ENCODE results near the gene VEZF1. TPM values are rescaled to one million over a fixed set of nuclear protein-coding genes. Genes with fewer than 3 reads are reported as not detected.

The VEZF1 gene
- total RNA-seq, 1 experiment from 2014 or later: 77.7 TPM

DNA sequence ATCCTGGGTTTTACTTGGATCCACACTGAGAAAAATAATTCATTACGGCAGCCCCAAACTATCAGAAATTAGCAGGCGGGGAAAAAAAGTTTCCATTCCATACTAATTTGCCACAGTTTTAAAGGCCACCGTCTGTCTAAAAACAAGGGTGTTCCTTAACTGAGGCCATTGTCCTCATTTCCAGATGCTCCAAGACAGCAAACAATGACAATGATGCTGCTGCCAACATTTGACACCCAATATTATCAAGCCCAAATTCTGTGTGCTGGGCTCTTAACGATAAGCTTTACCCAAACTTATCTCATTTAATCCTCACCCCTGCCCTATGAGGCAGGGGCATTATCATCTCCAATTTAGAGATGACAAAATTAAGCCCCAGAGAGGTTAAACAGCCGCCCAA, 59.1 kb downstream of the VEZF1 start:
- H3K4me3 ChIP-seq (ENCODE audit: low read depth, low read length, poor library complexity, severe bottlenecking): no peak overlapping the region
- intact Hi-C loops (cut with micrococcal nuclease; ENCODE audit: unreplicated experiment): loop anchor here (2.0 kb wide), 1 partner anchor 20 kb away; no protein-coding TSS in a partner anchor
- no peaks in the 10 kb centered on the region for H3K9me3 ChIP-seq (ENCODE audit: low read depth, low read length, poor library complexity, severe bottlenecking)
- ChIA-PET POLR2A (ENCODE audit: low non-redundant PET) (no interaction called here), CTCF (no interaction called here)
- no TSS peak for BruUV-seq (replicated peaks)
- H3K27ac ChIP-seq (ENCODE audit: low read depth, low read length, poor library complexity, severe bottlenecking): no peak overlapping the region
- TF ChIP-seq EZH2 (IDR thresholded peaks at IDR 0.05; ENCODE audit: borderline replicate concordance, low read depth, low read length, poor library complexity, severe bottlenecking): no peak
- TF ChIP-seq, protein P1, sequence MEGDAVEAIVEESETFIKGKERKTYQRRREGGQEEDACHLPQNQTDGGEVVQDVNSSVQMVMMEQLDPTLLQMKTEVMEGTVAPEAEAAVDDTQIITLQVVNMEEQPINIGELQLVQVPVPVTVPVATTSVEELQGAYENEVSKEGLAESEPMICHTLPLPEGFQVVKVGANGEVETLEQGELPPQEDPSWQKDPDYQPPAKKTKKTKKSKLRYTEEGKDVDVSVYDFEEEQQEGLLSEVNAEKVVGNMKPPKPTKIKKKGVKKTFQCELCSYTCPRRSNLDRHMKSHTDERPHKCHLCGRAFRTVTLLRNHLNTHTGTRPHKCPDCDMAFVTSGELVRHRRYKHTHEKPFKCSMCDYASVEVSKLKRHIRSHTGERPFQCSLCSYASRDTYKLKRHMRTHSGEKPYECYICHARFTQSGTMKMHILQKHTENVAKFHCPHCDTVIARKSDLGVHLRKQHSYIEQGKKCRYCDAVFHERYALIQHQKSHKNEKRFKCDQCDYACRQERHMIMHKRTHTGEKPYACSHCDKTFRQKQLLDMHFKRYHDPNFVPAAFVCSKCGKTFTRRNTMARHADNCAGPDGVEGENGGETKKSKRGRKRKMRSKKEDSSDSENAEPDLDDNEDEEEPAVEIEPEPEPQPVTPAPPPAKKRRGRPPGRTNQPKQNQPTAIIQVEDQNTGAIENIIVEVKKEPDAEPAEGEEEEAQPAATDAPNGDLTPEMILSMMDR (conservative IDR thresholded peaks at IDR 0.05; ENCODE audit: low read depth, low read length): no peak
- no peaks in the 10 kb centered on the region for H3K36me3 ChIP-seq (ENCODE audit: insufficient read depth, low read length, poor library complexity, severe bottlenecking)
- H3K4me1 ChIP-seq (ENCODE audit: insufficient read depth, low read length, poor library complexity, severe bottlenecking): peaks cover 48% of the 10 kb centered on the region
- no peak for DNase-seq (ENCODE audit: low spot score)
- H3K27me3 ChIP-seq (replicated peaks; ENCODE audit: insufficient read depth, low read depth, low read length, poor library complexity): no peaks in the 10 kb centered on the region

DNA sequence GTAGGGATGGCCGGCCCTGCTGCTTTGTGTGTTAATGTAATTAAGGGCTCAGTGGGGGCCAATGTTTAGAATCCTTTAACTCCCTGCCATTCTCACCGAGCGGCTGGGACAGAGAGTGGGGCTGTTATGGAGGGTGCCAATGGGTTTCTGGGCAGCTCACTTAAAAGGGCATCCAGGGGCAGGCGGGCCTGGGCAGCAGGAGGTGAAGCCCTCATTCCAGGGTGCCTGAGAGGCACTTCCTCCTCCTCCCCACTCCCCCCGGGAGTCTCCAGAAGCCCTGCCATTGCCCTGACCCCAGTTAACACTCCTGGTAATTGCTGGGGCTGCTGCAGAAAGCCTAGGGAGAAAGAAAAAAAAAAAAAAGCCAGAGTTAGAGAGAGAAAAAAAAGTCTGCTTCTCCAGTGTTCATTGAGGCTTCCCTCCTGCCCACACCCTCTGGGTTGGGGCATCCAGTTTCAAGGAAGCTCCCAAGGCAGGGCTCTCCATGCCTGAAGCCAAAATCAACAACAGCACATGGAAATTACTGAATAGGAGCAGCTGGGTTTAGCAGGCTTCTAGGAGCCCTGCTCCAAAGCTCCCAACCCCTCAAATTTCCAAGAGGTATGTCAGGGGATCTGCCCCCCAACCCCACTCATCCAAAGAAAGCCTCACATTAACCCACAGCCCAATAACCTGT, 60.9 kb downstream of the VEZF1 start:
- Histone ChIP-seq H3K27me3 (replicated peaks; ENCODE audit: insufficient read depth, low read depth, low read length, poor library complexity) (no peaks in the 10 kb centered on the region), H3K36me3 (ENCODE audit: insufficient read depth, low read length, poor library complexity, severe bottlenecking) (no peaks in the 10 kb centered on the region), H3K27ac (ENCODE audit: low read depth, low read length, poor library complexity, severe bottlenecking) (no peak overlapping the region), H3K4me3 (ENCODE audit: low read depth, low read length, poor library complexity, severe bottlenecking) (no peak overlapping the region), H3K9me3 (ENCODE audit: low read depth, low read length, poor library complexity, severe bottlenecking) (no peaks in the 10 kb centered on the region), H3K4me1 (ENCODE audit: insufficient read depth, low read length, poor library complexity, severe bottlenecking) (peaks cover 48% of the 10 kb centered on the region)
- DNase-seq (ENCODE audit: low spot score): peak; percentile 73
- ChIA-PET CTCF (interaction anchor here (0.7 kb wide), 1 partner anchor 33 kb away, joined by 5 read pairs; no protein-coding TSS in a partner anchor), POLR2A (ENCODE audit: low non-redundant PET) (interaction anchor here (0.6 kb wide), 1 partner anchor 60 kb away, joined by 6 read pairs; no protein-coding TSS in a partner anchor)
- no TSS peak for BruUV-seq (replicated peaks)
- TF ChIP-seq EZH2 (IDR thresholded peaks at IDR 0.05; ENCODE audit: borderline replicate concordance, low read depth, low read length, poor library complexity, severe bottlenecking): no peak
- TF ChIP-seq, protein P1 (conservative IDR thresholded peaks at IDR 0.05; ENCODE audit: low read depth, low read length): no peak
- intact Hi-C loops (cut with micrococcal nuclease; ENCODE audit: unreplicated experiment): no loop called here

DNA sequence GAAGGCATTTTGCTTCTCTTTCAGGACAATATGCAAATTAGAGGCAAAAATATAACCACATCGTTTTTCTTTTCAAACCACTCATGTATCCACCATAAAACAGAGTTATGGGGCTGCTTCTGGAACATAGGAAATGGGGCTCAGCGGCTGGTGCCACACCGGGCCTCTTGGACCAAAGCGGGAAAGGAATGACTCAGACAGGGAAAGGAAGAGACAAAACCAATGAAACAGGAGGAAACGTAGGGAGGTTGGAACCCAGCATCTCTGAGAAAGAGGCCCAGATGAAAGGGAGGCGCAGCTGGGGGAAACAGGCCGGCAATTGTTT, 61.4 kb downstream of the VEZF1 start:
- ChIA-PET CTCF (no interaction called here), POLR2A (ENCODE audit: low non-redundant PET) (interaction anchor here (0.5 kb wide), 1 partner anchor 272 kb away, joined by 3 read pairs; no protein-coding TSS in a partner anchor)
- no peak for DNase-seq (ENCODE audit: low spot score)
- no TSS peak for BruUV-seq (replicated peaks)
- H3K4me3 ChIP-seq (ENCODE audit: low read depth, low read length, poor library complexity, severe bottlenecking): no peak overlapping the region
- no peaks in the 10 kb centered on the region for H3K27me3 ChIP-seq (replicated peaks; ENCODE audit: insufficient read depth, low read depth, low read length, poor library complexity)
- H3K27ac ChIP-seq (ENCODE audit: low read depth, low read length, poor library complexity, severe bottlenecking): no peak overlapping the region
- H3K36me3 ChIP-seq (ENCODE audit: insufficient read depth, low read length, poor library complexity, severe bottlenecking): no peaks in the 10 kb centered on the region
- TF ChIP-seq, protein P1 (conservative IDR thresholded peaks at IDR 0.05; ENCODE audit: low read depth, low read length): no peak
- H3K4me1 ChIP-seq (ENCODE audit: insufficient read depth, low read length, poor library complexity, severe bottlenecking): peaks cover 51% of the 10 kb centered on the region
- intact Hi-C loops (cut with micrococcal nuclease; ENCODE audit: unreplicated experiment): no loop called here
- no peaks in the 10 kb centered on the region for H3K9me3 ChIP-seq (ENCODE audit: low read depth, low read length, poor library complexity, severe bottlenecking)

Measured in A673 (cell line).